Right lobe of liver (tissue), 6 donors: ENCODE results near the gene SYNE2. TPM values are rescaled to one million over a fixed set of nuclear protein-coding genes. Genes with fewer than 3 reads are reported as not detected.

ENCODE experiments used
- ATAC-seq, 4 donors: fragments of 200-7000 bp; cut with Tn5 transposase; one replicate each; pipeline ENCODE4 v1.9.1; 2020; ENCODE audit warnings: mild to moderate bottlenecking in 4 of 4, moderate library complexity in 4 of 4
- DNase-seq, 3 donors: peaks; one replicate each; pipeline ENCODE4 v3.0.0-alpha.2; 2020
- H3K27ac ChIP-seq, 3 donors: fragments of 200-600 bp; one replicate each; pipeline ENCODE4 v1.8.0; 2022
- H3K27me3 ChIP-seq, 2 donors: fragments of 200-600 bp; one replicate each; pipeline ENCODE4 v1.8.0; 2022
- H3K36me3 ChIP-seq, 4 donors: fragments of 200-600 bp; sonication (generic) in 1 of 4; one replicate each; pipeline versions ENCODE4 v1.5.1 to v1.8.0; 2017 to 2022; ENCODE audit warnings: control low read depth in 1 of 4
- H3K4me1 ChIP-seq, 4 donors: fragments of 200-600 bp; sonication (generic) in 1 of 4; one replicate each; pipeline versions ENCODE4 v1.5.1 to v1.8.0; 2017 to 2022; ENCODE audit warnings: control low read depth in 1 of 4
- H3K4me3 ChIP-seq, 3 donors: fragments of 200-600 bp; one replicate each; pipeline ENCODE4 v1.8.0; 2022
- H3K9me3 ChIP-seq, 4 donors: fragments of 200-600 bp; sonication (generic) in 1 of 4; one replicate each; pipeline versions ENCODE4 v1.5.1 to v1.8.0; 2017 to 2022; ENCODE audit warnings: control low read depth in 1 of 4
- CTCF ChIP-seq, 4 donors: fragments of 200-600 bp in 3 of 4; fragments of 450-650 bp in 1 of 4; IDR thresholded peaks; one replicate each; pipeline versions ENCODE4 v1.5.1 to v1.8.0; 2016 to 2022; ENCODE audit warnings: antibody characterized with exemption in 4 of 4, mild to moderate bottlenecking in 2 of 4
- POLR2A ChIP-seq: fragments of 450-650 bp; IDR thresholded peaks from one replicate; pipeline ENCODE4 v1.6.1; 2017; ENCODE audit warnings: antibody characterized with exemption, mild to moderate bottlenecking
- WGBS: methylation state at CpG from one replicate; pipeline ENCODE4 v1.1.6; 2018; ENCODE audit warnings: low coverage, low lambda C conversion rate; ENCODE audit not compliant: insufficient coverage; ENCODE audit errors: missing lambda C conversion rate; 5-methylcytosine and 5-hydroxymethylcytosine counted together
- intact Hi-C, 2 donors: fragments of 100-400 bp; cut with DNase I; formaldehyde crosslinking; loops; one replicate each; pipeline versions ENCODE4 v1.11.2 to v1.14.1; 2022
- total RNA-seq, 6 experiments: library from RNA; depleted of rRNA in 2 of 6; stranded (reverse); fragments of >200 nt in 2 of 6; fragmentation: NEBNext Ultra II Directional in 3 of 6; extraction: Animal tissue kit (Norgen Biotek cat#: 25700) in 3 of 6; gene quantifications; one replicate each; pipeline versions ENCODE4 v1.1.0 to v1.2.4, GENCODE V29; 2016 to 2023
- donor health status: DM: no; HTN: yes; CAD: no.
- donor health status: DM: no; HTN: no; CAD: no.
- donor health status: DM: no; HTN: no; CAD: no.
- donor health status: DM: no; HTN: yes; CAD: no.
- donor health status: DM: no; HTN: yes; CAD: no.

SYNE2 gene
- total RNA-seq, 6 experiments from 2014 or later = 34.6 to 118 (median 47.8) TPM

GRCh38 chr14:64227856-64228255 lies 375.1 kb downstream of the SYNE2 start:
- 80% methylated on average over 1 of the region's 1 CpG for WGBS
- ATAC-seq (no peak), DNase-seq (no peak)
- peaks cover 3 to 56% (median 28%) of the 10 kb centered on the region in 4 donors for H3K36me3 ChIP-seq
- H3K9me3 ChIP-seq = no peaks in the 10 kb centered on the region
- H3K4me1 ChIP-seq = no peaks in the 10 kb centered on the region
- intact Hi-C loops = no loop called here
- no peak for TF ChIP-seq CTCF (IDR thresholded peaks at IDR 0.05)
- TF ChIP-seq POLR2A = no peak
- no peak overlapping the region for H3K4me3 ChIP-seq
- no peaks in the 10 kb centered on the region for H3K27me3 ChIP-seq
- no peak overlapping the region for H3K27ac ChIP-seq

GRCh38 chr14:64229489-64229888 lies 376.7 kb downstream of the SYNE2 start:
- H3K27me3 ChIP-seq = no peaks in the 10 kb centered on the region
- TF ChIP-seq CTCF (IDR thresholded peaks at IDR 0.05) (no peak), POLR2A (no peak)
- WGBS = 74% methylated on average over 3 of the region's 3 CpGs
- H3K4me3 ChIP-seq = no peak overlapping the region
- no peak overlapping the region for H3K27ac ChIP-seq
- DNase-seq (no peak), ATAC-seq (no peak)
- no peaks in the 10 kb centered on the region for H3K9me3 ChIP-seq
- no peaks in the 10 kb centered on the region for H3K4me1 ChIP-seq
- H3K36me3 ChIP-seq = peaks cover 3 to 40% (median 19%) of the 10 kb centered on the region in 4 donors
- intact Hi-C loops = no loop called here

- ATAC-seq = no peak
- intact Hi-C loops = no loop called here
- no peak for TF ChIP-seq CTCF (IDR thresholded peaks at IDR 0.05)
- WGBS = 82% methylated on average over 5 of the region's 9 CpGs
- no peak overlapping the region for H3K27ac ChIP-seq
- no peak for DNase-seq
- H3K36me3 ChIP-seq = peaks cover 3 to 19% (median 7%) of the 10 kb centered on the region in 4 donors
- no peaks in the 10 kb centered on the region for H3K4me1 ChIP-seq
- no peaks in the 10 kb centered on the region for H3K27me3 ChIP-seq
- no peak overlapping the region for H3K4me3 ChIP-seq
- H3K9me3 ChIP-seq = no peaks in the 10 kb centered on the region
Measured at GRCh38 chr14:64232095-64232838, 379.5 kb downstream of the SYNE2 start.

GRCh38 chr14:64232944-64233343 lies 380.1 kb downstream of the SYNE2 start:
- TF ChIP-seq CTCF (IDR thresholded peaks at IDR 0.05) (no peak), POLR2A (no peak)
- Histone ChIP-seq H3K36me3 (peaks cover 0 to 12% (median 5%) of the 10 kb centered on the region in 4 donors), H3K4me3 (no peak overlapping the region), H3K9me3 (no peaks in the 10 kb centered on the region), H3K27ac (no peak overlapping the region), H3K27me3 (no peaks in the 10 kb centered on the region), H3K4me1 (no peaks in the 10 kb centered on the region)
- WGBS = 80% methylated on average over 1 of the region's 9 CpGs
- DNase-seq (no peak), ATAC-seq (peak in 1 of 4 donors; percentile 14)
- intact Hi-C loops = no loop called here
